Right forelimb (tissue), 1 donor: ENCODE results near the gene ATXN1.

ENCODE experiments used
- DNase-seq: peaks from one replicate; pipeline ENCODE4 v3.0.0-alpha.2; 2018

The ATXN1 gene

GRCh38 chr6:16321826-16322225 is 439.4 kb downstream of the ATXN1 start:
- DNase-seq: no peak

- DNase-seq: no peak
These were observed 439.9 kb downstream of the ATXN1 start for GRCh38 chr6:16321341-16321710.

GRCh38 chr6:16320533-16321340 is 440.5 kb downstream of the ATXN1 start:
- no peak for DNase-seq

GRCh38 chr6:16319813-16320532 is 441.3 kb downstream of the ATXN1 start:
- DNase-seq: peak; percentile 68

- no peak for DNase-seq
These were observed 442.1 kb downstream of the ATXN1 start for GRCh38 chr6:16318953-16319720.

GRCh38 chr6:16318538-16318937 is 442.7 kb downstream of the ATXN1 start:
- DNase-seq: no peak

GRCh38 chr6:16316741-16317251 is 444.5 kb downstream of the ATXN1 start:
- no peak for DNase-seq

- no peak for DNase-seq
These were observed 447.0 kb downstream of the ATXN1 start for GRCh38 chr6:16314296-16314695.

- no peak for DNase-seq
These were observed 447.5 kb downstream of the ATXN1 start for GRCh38 chr6:16313732-16314131.

GRCh38 chr6:16311763-16312162 is 449.5 kb downstream of the ATXN1 start:
- DNase-seq: no peak

GRCh38 chr6:16306334-16306733 is 454.9 kb downstream of the ATXN1 start:
- no peak for DNase-seq

- DNase-seq: no peak
These were observed 455.5 kb downstream of the ATXN1 start for GRCh38 chr6:16305788-16306187.

GRCh38 chr6:16305246-16305725 is 456.0 kb downstream of the ATXN1 start:
- DNase-seq: no peak

GRCh38 chr6:16302721-16303552 is 458.3 kb downstream of the ATXN1 start:
- DNase-seq: no peak

- DNase-seq: no peak
These were observed 459.7 kb downstream of the ATXN1 start for GRCh38 chr6:16301511-16301910.

GRCh38 chr6:16299861-16300260 is 461.4 kb downstream of the ATXN1 start:
- DNase-seq: no peak

GRCh38 chr6:16296061-16296670 is 465.1 kb downstream of the ATXN1 start:
- no peak for DNase-seq

GRCh38 chr6:16295471-16295870 is 465.8 kb downstream of the ATXN1 start:
- no peak for DNase-seq

GRCh38 chr6:16295060-16295459 is 466.2 kb downstream of the ATXN1 start:
- no peak for DNase-seq

GRCh38 chr6:16294371-16294770 is 466.9 kb downstream of the ATXN1 start:
- DNase-seq: no peak

GRCh38 chr6:16292942-16293341 is 468.3 kb downstream of the ATXN1 start:
- no peak for DNase-seq

GRCh38 chr6:16292432-16292831 is 468.8 kb downstream of the ATXN1 start:
- DNase-seq: no peak
